NOMO-1 (cell line): ENCODE results near the gene BMP3.
"Not testable (repeated sequence)": the region's sequence is repeated elsewhere in the genome, so short reads cannot be mapped to it uniquely, and the experiment has no call there.

Experiments
- DNase-seq, 2 experiments: peaks; one replicate each; lab custom pipeline; 2025; ENCODE audit not compliant: unreplicated experiment in 2 of 2; lab: John Stamatoyannopoulos, UW

The BMP3 gene, protein sequence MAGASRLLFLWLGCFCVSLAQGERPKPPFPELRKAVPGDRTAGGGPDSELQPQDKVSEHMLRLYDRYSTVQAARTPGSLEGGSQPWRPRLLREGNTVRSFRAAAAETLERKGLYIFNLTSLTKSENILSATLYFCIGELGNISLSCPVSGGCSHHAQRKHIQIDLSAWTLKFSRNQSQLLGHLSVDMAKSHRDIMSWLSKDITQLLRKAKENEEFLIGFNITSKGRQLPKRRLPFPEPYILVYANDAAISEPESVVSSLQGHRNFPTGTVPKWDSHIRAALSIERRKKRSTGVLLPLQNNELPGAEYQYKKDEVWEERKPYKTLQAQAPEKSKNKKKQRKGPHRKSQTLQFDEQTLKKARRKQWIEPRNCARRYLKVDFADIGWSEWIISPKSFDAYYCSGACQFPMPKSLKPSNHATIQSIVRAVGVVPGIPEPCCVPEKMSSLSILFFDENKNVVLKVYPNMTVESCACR

DNA sequence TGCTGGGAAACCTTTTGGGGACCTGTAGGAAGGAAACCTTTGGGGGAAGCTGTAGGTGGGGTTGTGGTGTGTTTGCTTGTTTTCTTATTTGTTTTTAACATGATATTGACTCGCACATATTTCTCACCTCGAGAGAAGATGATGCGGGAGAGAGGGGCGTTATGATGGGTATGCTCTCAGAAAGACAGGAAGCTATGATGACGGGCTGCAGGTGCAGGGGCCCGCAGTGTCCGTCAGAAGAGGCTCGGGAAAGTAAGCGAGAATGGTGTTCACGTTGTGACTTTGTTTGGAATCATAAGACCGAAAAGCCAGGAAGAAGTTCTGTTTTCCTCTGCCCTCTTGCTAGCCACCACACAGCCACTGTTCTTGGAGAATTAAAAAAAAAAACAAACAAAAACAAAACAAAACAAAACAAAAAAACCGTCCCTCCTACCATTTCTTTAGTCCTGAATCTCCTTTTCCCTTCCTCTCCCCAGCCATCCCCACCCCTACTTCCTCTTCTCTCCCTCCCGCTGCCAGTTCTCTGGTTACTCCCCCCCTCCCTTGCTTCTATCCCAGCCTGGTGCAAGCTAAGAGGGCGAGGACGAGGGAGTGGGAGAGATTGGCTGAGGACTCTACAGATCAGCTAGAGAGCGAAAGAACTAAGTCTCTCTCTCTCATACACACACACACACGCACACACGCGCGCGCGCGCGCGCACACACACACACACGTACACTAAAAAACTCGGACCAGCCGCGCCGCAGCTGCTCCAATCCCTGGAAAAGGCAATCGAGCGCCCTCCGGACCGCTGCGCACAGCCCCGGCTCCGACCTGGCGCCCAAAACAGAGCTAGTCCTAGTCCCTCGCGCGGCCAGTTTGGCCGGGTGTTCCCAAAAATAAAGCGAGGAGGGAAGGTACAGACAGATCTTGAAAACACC lies at the start of gene BMP3:
TSS of gene BMP3 (plus strand) at position 648 of the 920 bp plus-strand sequence. CDS start 577 bp downstream, outside the sequence.
- DNase-seq = no peak

DNA sequence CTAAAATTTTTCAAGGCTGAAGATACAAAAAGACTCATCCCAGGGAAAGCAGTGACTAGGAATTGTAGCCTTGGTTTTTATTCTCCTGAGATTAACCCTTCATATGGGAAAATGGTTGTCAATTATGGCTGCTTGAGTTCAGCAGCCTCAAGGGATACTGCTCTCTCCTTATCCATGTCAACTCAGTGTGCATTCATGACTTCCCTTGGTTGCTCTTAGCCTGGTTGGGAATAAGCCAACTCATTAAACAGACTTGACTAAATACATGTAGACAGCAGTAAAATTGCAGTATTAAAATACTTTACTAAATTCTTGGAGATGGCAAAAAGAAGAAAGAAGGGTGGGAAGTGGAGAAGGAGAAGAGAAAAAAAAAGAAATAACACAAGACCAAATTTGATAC lies 44.5 kb upstream of the BMP3 start:
- no peak for DNase-seq

DNA sequence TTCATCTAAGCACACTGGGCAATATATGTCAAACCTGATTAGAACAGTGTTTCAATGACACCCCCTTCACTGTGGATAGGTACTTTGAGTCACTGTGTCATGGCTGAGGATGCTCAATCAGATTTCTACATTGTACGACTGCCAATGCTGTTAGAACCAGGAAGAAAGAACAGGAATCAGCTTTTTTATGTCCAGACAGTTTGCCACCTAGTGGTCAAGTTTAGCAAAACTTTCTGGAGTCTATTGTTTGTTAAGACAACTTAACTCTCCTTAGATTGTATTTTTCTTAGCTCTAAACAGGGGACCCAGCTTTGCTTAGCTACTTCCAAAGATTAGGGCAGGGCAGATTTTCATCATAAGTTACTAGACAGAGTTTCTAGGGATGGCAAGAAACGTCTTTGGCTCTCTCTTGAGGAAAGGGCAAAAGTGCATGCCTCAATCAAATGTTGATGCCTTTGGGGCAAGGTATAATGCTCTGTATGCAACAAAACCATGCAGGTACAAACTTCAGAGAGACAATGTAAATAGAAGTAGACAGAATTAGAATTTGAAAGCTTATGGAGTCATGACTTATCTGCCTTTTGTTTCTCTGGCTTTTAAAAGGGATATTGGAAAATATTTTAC lies 40.5 kb upstream of the BMP3 start:
- peak; percentile 6 to 33 for DNase-seq

DNA sequence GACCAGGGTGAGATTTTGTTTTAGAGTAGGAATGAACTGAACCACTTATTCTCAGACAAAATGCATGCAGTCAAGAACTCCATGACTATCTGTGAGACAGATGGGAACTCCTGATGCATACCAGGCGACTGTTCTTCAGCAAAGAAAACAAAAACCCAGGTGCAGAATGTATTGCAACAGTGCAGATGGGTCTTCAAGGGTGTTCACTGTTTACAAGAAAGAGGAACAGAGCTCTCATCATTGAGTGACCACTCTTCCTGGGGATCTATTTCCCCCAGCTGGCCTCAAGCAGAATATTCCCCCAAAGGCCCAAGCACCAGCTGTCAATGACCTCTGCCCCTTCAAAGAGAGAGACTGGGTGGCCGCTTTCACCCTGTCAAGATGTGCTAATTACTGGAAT lies 39.7 kb upstream of the BMP3 start:
- no peak for DNase-seq

DNA sequence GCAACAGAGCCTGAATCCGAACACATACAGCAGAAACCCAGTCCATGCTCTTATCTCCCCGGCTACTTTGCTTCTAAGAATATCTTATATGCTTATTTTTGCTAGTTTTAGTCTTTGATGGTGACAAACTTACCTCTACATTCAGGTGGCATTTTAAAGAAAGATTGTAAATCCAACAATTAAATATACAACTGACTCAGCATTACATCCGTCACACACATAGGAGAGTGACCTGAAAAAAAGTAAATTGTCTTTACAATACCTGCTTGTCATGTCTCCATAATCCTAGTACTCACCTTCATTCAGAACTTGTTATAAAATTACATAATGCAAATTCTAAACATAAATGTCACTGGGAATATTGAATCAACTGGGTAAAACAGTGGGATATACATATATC lies 30.6 kb upstream of the BMP3 start:
- no peak for DNase-seq

DNA sequence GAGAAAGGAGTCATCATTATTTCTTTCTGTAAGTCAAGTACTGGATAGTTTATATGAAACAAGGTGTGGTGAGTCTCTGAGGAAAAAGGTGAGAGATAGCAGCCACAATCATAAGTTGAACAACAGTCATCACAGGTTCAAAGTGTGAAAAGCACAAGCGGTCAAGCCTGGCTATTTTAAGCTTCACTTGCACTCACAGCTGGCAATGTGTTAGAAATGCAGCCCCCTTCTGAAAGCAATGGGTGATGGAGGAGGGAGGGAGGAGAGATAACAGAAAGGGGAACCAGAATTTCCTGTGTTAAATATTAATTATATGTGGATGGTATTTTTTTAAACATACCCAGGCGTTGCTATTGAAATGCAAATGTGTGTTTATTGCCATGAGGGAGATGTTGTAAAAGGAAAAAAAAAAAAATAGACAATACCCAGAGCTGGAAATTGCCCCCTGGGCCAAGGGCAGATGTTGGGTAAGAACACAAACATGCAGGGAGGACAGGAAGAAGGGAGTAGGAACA lies 26.9 kb upstream of the BMP3 start:
- DNase-seq = no peak

DNA sequence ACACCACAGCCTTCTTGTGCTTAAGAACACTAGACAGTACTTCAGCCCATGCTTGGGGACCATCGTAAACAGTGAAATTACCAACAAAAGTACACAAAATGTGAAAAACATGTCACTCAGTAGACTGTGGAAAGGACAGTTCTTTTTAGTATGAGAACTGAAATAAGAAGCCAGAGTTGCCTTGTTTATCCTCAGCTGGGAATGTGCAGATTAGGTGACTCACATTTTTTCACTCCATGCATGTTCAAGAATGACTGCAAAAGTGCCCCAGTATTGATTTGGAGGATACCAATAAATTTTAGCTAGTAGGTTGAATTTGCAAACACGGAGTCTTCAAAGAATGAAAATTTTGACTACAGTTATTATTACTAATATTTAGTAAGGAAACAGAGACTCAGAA lies 23.1 kb upstream of the BMP3 start:
- no peak for DNase-seq

DNA sequence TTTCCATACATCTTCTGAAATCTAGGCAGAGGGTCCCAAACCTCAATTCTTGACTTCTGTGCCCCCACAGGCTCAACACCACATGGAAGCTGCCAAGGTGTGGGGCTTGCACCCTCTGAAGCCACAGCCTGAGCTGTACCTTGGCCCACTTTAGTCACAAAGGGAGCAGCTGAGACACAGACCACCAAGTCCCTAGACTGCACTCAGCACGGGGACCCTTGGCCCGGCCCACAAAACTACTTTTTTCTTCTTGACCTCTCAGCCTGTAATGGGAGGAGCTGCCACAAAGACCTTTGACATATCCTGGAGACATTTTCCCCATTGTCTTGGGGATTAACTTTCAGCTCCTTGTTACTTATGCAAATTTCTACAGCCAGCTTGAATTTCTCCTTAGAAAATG lies 13.9 kb upstream of the BMP3 start:
- not testable (repeated sequence) for DNase-seq

DNA sequence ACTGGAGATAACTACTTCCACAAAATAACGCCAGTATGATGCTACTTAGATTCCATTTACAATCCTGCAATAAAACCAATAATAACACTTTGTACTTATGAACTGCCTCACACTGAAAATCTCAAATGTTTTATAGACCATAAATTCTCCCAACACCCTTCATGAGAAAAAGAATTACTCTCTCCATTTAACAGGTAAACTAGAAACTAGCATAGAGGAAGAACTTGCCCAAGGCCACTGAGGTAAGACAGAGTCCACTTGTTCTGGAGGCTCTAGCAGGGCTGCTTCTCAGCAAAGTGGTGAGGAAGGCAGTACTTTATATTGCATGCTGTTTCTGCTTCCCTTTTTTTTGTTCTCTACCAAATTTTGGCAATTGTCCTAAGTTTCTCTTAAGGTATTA lies 11.5 kb upstream of the BMP3 start:
- no peak for DNase-seq

DNA sequence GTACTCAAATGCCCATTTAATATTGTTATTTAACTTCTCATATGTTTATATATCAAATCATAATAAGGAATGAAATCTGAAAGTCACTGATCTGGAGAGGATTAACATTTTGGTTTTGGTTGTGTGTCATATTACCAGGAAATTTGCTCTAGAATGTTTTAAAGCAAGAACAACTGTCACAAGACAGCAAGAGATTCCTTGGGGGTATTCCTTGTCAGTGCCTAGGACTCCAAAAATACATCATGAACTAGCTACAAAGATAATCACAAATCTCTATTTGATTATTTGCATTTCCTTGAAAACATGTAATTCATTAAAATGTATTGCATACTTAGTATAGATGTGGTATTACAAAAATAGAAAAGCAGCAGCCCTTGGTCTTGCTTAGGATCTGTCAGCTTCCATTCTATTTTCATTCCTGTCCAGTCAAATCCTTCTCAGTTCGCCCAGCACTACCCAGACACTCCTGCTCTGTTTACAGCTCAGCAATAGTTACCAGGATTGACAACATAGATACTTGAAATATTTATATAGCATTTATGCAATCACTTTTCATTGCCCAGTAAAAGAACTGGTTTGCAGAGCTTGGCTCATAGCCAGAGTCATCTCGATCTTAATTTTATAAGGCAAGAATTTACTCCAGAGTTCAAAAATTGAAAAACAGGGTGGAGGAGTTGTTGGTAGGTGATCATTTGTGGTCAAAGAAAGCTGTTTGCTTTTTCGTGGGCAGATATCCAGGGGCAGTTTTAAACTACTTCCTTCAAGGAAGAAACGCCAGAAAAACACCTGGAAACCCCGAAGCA lies 9.2 kb upstream of the BMP3 start:
- no peak for DNase-seq

DNA sequence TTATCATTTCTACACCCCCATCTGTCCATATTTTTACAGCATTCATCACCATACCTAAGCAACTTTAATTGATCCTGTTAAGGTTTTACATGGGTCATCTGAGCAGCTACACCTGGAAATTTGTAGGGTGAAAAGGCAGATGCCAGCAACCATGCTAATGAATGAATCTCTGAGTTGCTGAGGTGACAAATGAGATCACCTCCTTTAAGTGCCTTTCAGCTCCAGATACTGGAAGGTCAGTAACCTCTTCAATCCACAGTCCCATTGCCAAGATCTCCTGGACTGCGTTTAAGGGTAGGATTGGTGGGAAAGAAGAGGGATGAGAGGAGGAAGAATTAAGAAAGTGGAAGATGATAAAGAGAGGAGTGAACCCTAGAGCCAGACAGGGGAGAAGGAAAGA lies 8.5 kb upstream of the BMP3 start:
- no peak for DNase-seq

DNA sequence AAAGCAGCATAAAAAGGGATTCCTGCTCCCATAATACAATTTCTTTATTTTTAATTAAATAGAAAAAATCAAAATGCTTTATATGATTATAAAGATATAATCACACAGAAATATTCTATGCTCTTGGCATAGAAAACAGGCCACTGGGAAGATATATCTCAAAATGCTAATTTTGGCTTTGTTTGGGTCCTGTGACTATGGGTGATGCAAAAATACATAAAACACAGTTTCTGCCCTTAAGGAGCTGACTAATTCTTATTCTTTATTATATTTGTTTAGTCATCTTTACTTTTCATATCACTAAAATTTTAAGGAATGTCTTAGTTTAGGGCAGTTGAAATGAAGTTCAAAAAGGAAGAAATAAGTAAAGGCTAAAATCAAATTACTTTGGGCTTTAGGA lies 7.0 kb upstream of the BMP3 start:
- DNase-seq = no peak

DNA sequence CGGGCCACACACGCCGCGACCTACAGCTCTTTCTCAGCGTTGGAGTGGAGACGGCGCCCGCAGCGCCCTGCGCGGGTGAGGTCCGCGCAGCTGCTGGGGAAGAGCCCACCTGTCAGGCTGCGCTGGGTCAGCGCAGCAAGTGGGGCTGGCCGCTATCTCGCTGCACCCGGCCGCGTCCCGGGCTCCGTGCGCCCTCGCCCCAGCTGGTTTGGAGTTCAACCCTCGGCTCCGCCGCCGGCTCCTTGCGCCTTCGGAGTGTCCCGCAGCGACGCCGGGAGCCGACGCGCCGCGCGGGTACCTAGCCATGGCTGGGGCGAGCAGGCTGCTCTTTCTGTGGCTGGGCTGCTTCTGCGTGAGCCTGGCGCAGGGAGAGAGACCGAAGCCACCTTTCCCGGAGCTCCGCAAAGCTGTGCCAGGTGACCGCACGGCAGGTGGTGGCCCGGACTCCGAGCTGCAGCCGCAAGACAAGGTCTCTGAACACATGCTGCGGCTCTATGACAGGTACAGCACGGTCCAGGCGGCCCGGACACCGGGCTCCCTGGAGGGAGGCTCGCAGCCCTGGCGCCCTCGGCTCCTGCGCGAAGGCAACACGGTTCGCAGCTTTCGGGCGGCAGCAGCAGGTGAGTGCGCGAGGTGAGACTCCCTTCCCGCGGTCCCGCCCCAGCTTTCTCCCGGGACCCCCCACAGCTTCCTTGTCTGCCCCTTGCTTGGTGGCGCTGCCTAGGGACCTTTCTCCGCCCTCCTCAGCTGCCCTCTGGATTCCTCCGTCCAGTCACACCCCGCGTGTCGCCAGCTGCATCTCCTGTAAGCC lies 678 bp downstream of the BMP3 start:
- no peak for DNase-seq

DNA sequence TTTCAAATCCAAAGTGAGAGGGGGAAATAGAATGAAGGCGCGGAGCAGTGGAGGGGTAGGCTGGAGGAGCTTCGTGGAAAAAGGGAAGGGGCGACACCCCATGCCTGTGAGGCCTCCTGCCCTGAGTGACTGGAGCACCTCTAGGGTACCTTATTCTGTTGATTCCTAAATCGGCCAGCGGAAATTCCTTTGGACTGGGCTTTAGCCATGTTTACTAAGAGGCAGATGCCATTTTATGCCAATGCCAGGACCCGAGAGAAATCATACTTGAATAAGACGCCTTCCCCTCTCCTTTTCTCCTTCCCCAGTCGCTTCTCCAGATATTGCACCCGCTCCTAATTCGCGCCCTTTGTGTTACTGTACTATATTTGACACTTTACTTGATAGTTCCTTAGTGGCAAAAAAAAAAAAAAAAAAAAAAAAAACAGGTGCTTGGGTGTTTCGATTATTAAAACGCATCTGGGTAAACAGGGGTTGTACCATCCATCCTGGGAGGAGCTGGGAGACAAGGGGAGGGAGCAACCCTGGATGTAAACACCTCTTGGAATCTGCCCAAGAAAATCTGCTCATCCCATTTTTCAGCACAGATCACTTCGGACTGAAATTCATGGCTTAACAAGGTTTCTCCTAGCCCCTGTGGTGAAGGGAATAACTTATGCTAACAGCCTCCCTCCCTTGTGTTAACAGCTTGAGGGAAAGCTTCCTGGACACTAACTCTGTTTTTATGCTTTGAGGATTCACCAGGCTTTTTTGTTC lies 1.5 kb downstream of the BMP3 start:
- DNase-seq = no peak

DNA sequence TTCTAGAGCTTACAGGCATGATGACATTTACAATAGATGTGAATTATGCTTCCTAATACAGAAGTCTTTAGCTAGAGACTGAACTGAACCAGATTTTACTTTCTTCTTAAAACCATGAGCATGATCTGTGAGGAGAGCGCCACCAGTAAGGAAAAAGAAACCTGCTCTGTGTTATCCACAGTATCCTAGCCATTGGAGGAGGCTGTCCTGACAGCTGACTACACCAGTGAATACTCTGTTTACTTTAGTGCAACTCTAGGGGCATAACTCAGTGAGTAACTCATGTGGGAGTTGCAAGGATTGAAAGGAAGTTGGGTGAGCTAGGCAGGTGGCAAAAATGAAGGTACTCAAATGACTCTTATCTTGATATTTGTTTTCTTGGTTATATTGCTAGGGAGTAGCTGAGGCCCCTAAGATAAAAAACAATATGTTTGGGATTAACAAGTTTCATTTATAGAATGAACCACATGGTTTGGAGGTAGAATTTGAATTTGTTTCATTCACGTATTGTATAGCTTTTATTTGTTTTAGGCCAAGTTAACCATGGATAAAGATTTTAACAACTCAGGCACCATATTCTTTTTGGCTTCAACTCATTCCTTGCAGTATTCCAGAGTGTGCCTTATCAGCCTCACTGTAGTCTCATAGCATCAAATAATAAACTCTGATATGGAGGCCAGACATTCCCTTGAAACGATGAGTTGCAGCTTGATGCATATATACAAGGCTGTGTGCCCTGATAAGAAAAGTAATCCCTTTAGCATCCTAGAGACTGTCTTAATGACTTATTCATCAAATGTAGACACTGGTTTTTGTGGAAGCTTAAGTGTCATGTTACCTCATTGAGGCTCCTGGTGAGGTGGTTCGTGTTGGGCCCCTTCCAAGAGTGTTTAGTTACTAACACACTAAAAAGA lies 2.5 kb downstream of the BMP3 start:
- no peak for DNase-seq

DNA sequence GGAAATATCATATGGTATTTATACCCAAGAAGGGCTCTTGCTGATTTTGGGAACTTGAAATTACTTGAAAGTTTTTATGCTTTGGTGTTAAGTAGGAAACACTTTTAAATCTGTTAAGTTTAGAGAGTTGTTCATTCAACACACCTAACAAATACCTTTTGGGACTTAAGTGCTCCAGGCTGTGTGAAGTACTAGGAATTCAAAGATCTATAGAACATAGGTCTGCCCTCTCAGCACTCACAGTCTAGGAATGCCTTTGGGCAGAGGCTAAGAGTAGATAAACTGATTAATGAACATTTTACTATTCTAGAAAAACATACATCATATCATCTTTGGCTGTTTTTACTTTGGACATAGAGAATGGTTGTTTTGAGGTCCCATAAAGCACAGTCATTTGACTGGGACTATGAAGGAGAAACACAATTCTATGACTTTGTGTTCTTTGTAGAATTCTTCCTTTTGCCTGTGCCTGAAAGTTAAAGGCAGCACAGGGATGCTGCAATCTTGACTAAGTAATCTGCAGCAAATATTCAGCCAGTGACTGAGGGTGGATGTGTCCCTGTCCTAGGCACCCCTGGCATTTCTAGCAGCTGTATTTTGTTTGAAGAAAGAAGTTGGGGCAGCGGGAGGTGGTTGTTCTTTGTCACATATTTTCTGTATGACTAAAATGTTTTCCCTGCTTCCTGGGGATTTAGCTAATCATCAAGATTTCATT lies 8.3 kb downstream of the BMP3 start:
- DNase-seq = no peak

DNA sequence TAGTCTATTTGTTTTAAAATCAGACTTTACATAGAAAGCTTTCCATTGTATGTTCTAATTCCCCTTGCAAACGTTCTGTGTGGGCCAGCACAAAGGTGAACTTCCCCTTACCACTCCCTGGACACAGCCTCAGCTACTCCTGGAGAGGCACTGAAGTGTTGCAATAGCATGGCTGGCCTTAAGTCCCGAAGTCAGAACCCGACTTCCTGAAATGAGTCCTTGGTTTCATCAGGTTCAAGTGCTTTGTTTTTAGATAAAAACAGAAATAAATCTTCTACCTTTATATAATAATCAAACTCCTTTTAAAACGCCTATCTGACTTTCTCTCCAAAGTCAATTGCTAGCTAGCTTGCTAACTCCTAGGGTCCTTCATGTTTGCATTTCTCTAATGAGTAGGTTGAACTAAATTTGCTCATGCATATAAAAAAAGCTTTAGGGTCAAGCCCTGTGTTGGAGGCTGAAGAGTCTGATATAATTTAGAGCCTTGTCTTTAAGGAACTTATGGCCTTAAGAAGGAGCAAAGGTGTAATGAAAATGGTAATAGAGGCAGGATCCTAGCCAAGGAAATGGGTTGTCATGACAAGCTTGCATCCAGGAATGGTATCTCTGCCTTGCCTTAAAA lies 9.0 kb downstream of the BMP3 start:
- peak; percentile 2 to 12 for DNase-seq
